SK-N-SH (cell line): ENCODE results near the gene AGMO. TPM values are rescaled to one million over a fixed set of nuclear protein-coding genes. Genes with fewer than 3 reads are reported as not detected.

Source experiments
- CTCF ChIA-PET: fragments of 300-600, 350-600 bp; formaldehyde crosslinking; extraction: SDS; loops from one replicate; lab custom pipeline; 2021; lab: Yijun Ruan, JAX
- POLR2A ChIA-PET: fragments of 350-600 bp; sonication (Branson Sonifier 250); formaldehyde crosslinking; extraction: SDS; loops from one replicate; lab custom pipeline; 2020; ENCODE audit warnings: antibody characterized with exemption, inconsistent platforms; lab: Yijun Ruan, JAX
- DNase-seq: peaks from one replicate; pipeline ENCODE4 v3.0.0; 2012
- H2AFZ ChIP-seq: fragments of 200-600 bp; sonication (generic); 2 replicates; pipeline ENCODE4 v1.8.1; 2016; ENCODE audit warnings: antibody characterized with exemption, mild to moderate bottlenecking, low read depth
- H3F3A ChIP-seq: fragments of 200-600 bp; sonication (generic); replicated peaks from 2 replicates; pipeline ENCODE3; 2016; ENCODE audit warnings: antibody characterized with exemption, mild to moderate bottlenecking; ENCODE audit not compliant: insufficient read depth
- H3K27ac ChIP-seq, 2 experiments: fragments of 200-500 bp in 1 of 2; fragments of 200-600 bp in 1 of 2; sonication (Bioruptor generic) in 1 of 2; sonication (generic), shearing (Covaris generic) in 1 of 2; 2 replicates each; pipeline versions ENCODE4 v1.5.1 to v1.6.1; 2014 to 2016; ENCODE audit warnings: low read depth in 2 of 2, inconsistent platforms in 1 of 2, low read length in 1 of 2, mild to moderate bottlenecking in 1 of 2, mixed read lengths in 1 of 2
- H3K27me3 ChIP-seq: fragments of 200-600 bp; sonication (generic), shearing (Covaris generic); 2 replicates; pipeline ENCODE4 v1.6.1; 2016; ENCODE audit warnings: mixed run types; ENCODE audit not compliant: insufficient read depth
- H3K36me3 ChIP-seq, 2 experiments: fragments of 200-500 bp in 1 of 2; fragments of 200-600 bp in 1 of 2; sonication (Bioruptor generic) in 1 of 2; sonication (generic) in 1 of 2; replicated peaks in 1 of 2; 2 replicates each; pipeline versions ENCODE3 to v1.5.1; 2014 to 2016; ENCODE audit warnings: low read length in 1 of 2, mild to moderate bottlenecking in 1 of 2; ENCODE audit not compliant: insufficient read depth in 2 of 2, control insufficient read depth in 1 of 2
- H3K4me1 ChIP-seq, 2 experiments: fragments of 200-500 bp in 1 of 2; fragments of 200-600 bp in 1 of 2; sonication (Bioruptor generic) in 1 of 2; sonication (generic), shearing (Covaris generic) in 1 of 2; 2 replicates each; pipeline versions ENCODE4 v1.5.1 to v1.6.1; 2014 to 2016; ENCODE audit warnings: low read depth in 1 of 2, low read length in 1 of 2, mixed run types in 1 of 2; ENCODE audit not compliant: insufficient read depth in 2 of 2, control insufficient read depth in 1 of 2
- H3K4me2 ChIP-seq: fragments of 200-600 bp; sonication (generic), shearing (Covaris generic); 2 replicates; pipeline ENCODE4 v1.6.1; 2017; ENCODE audit warnings: mixed run types
- H3K4me3 ChIP-seq, 2 experiments: fragments of 200-500 bp in 1 of 2; fragments of 200-600 bp in 1 of 2; sonication (Bioruptor generic) in 1 of 2; sonication (generic), shearing (Covaris generic) in 1 of 2; 2 replicates each; pipeline versions ENCODE4 v1.5.1 to v1.8.1; 2014 to 2016; ENCODE audit warnings: low read depth in 2 of 2, inconsistent platforms in 1 of 2, low read length in 1 of 2, mild to moderate bottlenecking in 1 of 2, mixed read lengths in 1 of 2, moderate library complexity in 1 of 2
- H3K79me2 ChIP-seq: fragments of 200-600 bp; sonication (generic); 2 replicates; pipeline ENCODE4 v1.8.1; 2017; ENCODE audit warnings: mild to moderate bottlenecking; ENCODE audit not compliant: insufficient read depth
- H3K9ac ChIP-seq: fragments of 200-600 bp; sonication (generic); 2 replicates; pipeline ENCODE4 v1.6.1; 2017; ENCODE audit warnings: mixed run types
- H3K9me2 ChIP-seq: fragments of 200-600 bp; sonication (generic); 2 replicates; pipeline ENCODE4 v1.6.1; 2017; ENCODE audit warnings: mixed run types
- H3K9me3 ChIP-seq: fragments of 200-600 bp; sonication (generic); 2 replicates; pipeline ENCODE4 v1.6.1; 2017; ENCODE audit warnings: mixed run types, mild to moderate bottlenecking, moderate library complexity
- H4K20me1 ChIP-seq: fragments of 200-600 bp; sonication (generic); 2 replicates; pipeline ENCODE4 v1.6.1; 2017; ENCODE audit warnings: mild to moderate bottlenecking, mixed run types; ENCODE audit not compliant: insufficient read depth
- CHD2 ChIP-seq: fragments of 150-350 bp; IDR thresholded peaks from 2 replicates; pipeline ENCODE4 v1.6.1; 2018; ENCODE audit warnings: low read length; ENCODE audit not compliant: partially characterized antibody
- ELF1 ChIP-seq: IDR thresholded peaks from 2 replicates; pipeline ENCODE4 v1.4.0; 2012
- FOSL2 ChIP-seq: IDR thresholded peaks from 2 replicates; pipeline ENCODE4 v1.4.0; 2012; ENCODE audit warnings: low read depth, mild to moderate bottlenecking, moderate library complexity, borderline replicate concordance
- FOXM1 ChIP-seq: IDR thresholded peaks from 2 replicates; pipeline ENCODE4 v1.4.0; 2012; ENCODE audit warnings: low read depth, mild to moderate bottlenecking
- GATA2 ChIP-seq: sonication (generic); formaldehyde crosslinking; IDR thresholded peaks from 2 replicates; pipeline ENCODE4 v1.5.0; 2020; ENCODE audit warnings: mild to moderate bottlenecking, missing genetic modification reagents
- JUND ChIP-seq: IDR thresholded peaks from 2 replicates; pipeline ENCODE4 v1.4.0; 2012
- MEF2A ChIP-seq: IDR thresholded peaks from 2 replicates; pipeline ENCODE4 v1.4.0; 2012; ENCODE audit warnings: low read depth, borderline replicate concordance
- NFIC ChIP-seq: IDR thresholded peaks from 2 replicates; pipeline ENCODE4 v1.4.0; 2012; ENCODE audit warnings: borderline replicate concordance
- NRF1 ChIP-seq: IDR thresholded peaks from 2 replicates; pipeline ENCODE4 v1.6.1; 2012; ENCODE audit warnings: low read depth, mild to moderate bottlenecking, low read length
- POLR2AphosphoS5 ChIP-seq: IDR thresholded peaks from 2 replicates; pipeline ENCODE4 v1.6.1; 2012; ENCODE audit warnings: low read depth, low read length
- SMC3 ChIP-seq: IDR thresholded peaks from 2 replicates; pipeline ENCODE4 v1.6.1; 2012; ENCODE audit warnings: low read depth, low read length, improper control_type of control experiment
- TCF12 ChIP-seq: IDR thresholded peaks from 2 replicates; pipeline ENCODE4 v1.4.0; 2012
- TEAD4 ChIP-seq: IDR thresholded peaks from 2 replicates; pipeline ENCODE4 v1.4.0; 2012; ENCODE audit warnings: mild to moderate bottlenecking, borderline replicate concordance; ENCODE audit not compliant: insufficient read depth
- YY1 ChIP-seq: IDR thresholded peaks from 2 replicates; pipeline ENCODE4 v1.4.0; 2012; ENCODE audit warnings: low read depth, mild to moderate bottlenecking
- WGBS: methylation state at CpG from one replicate; pipeline ENCODE4 v1.1.6; 2017; ENCODE audit warnings: low lambda C conversion rate; 5-methylcytosine and 5-hydroxymethylcytosine counted together
- polyA plus RNA-seq, 3 experiments: library from polyadenylated mRNA; depleted of rRNA; stranded (reverse); fragments of >200 nt; gene quantifications; 2 replicates each; pipeline ENCODE4 v1.2.3, GENCODE V29; 2012
- TF ChIP-seq, protein P1 (sequence below): fragments of 150-350 bp; IDR thresholded peaks from 2 replicates; pipeline ENCODE4 v1.6.1; 2017; ENCODE audit warnings: antibody characterized with exemption, low read length, low read depth, borderline replicate concordance
- TF ChIP-seq, protein P2 (sequence below): fragments of 150-350 bp; IDR thresholded peaks from 2 replicates; pipeline ENCODE4 v1.6.1; 2016; ENCODE audit warnings: mild to moderate bottlenecking, low read depth, low read length
- TF ChIP-seq, protein P3 (sequence below): IDR thresholded peaks from 2 replicates; pipeline ENCODE4; 2012
- TF ChIP-seq, protein P4 (sequence below): fragments of 200-600 bp; sonication (generic); IDR thresholded peaks from 2 replicates; pipeline ENCODE4 v1.6.1; 2017; ENCODE audit warnings: antibody characterized with exemption, mild to moderate bottlenecking, moderate library complexity
- TF ChIP-seq, protein P5 (sequence below): IDR thresholded peaks from 2 replicates; pipeline ENCODE4 v1.4.0; 2012; ENCODE audit warnings: low read depth, borderline replicate concordance
- TF ChIP-seq, protein P6 (sequence below): IDR thresholded peaks from 2 replicates; pipeline ENCODE4 v1.4.0; 2012; ENCODE audit warnings: low read depth

AGMO gene
- polyA plus RNA-seq, 1 of the 3 experiments (the other 2 are of a cell fraction), result 0.05 TPM

DNA sequence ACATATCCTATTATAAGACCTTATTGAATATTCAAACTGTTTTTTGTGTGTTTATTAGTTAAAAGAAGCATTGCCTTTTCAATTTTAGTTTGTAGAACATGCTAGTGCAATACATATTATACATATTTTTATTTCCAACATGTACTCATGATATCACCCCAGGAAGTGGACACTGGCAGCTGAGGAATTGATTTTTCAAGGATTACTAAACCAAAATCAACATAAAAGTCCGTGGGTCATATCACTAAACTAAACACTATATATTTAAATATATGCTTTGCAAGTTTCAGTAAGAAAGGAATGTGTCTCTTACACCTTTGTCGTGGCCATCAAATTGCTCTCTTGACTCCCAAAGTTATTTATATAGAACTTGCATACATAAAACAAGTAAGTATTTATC, 185.2 kb downstream of the AGMO start:
- Histone ChIP-seq H3K79me2 (no peaks in the 10 kb centered on the region), H3K4me3 (no peak overlapping the region), H3K36me3 (no peaks in the 10 kb centered on the region), H3K9ac (no peak overlapping the region), H3K27me3 (no peaks in the 10 kb centered on the region), H3K27ac (no peak overlapping the region), H3K9me2 (no peaks in the 10 kb centered on the region), H3K9me3 (no peaks in the 10 kb centered on the region), H3F3A (no peaks in the 10 kb centered on the region), H2AFZ (no peak overlapping the region), H4K20me1 (no peaks in the 10 kb centered on the region), H3K4me2 (no peak overlapping the region), H3K4me1 (no peaks in the 10 kb centered on the region)
- CTCF ChIA-PET, result interaction anchor here (1.5 kb wide), 1 partner anchor 100 kb away, joined by 3 read pairs; no protein-coding TSS in a partner anchor
- POLR2A ChIA-PET, result no interaction called here
- TF ChIP-seq ELF1 (no peak), MEF2A (no peak), JUND (no peak), YY1 (no peak), FOSL2 (no peak), TCF12 (no peak), NRF1 (no peak), CHD2 (no peak), FOXM1 (no peak), POLR2AphosphoS5 (no peak), SMC3 (no peak), TEAD4 (no peak), NFIC (no peak), GATA2 (CRISPR knock-in tag) (no peak)
- TF ChIP-seq, protein P1, sequence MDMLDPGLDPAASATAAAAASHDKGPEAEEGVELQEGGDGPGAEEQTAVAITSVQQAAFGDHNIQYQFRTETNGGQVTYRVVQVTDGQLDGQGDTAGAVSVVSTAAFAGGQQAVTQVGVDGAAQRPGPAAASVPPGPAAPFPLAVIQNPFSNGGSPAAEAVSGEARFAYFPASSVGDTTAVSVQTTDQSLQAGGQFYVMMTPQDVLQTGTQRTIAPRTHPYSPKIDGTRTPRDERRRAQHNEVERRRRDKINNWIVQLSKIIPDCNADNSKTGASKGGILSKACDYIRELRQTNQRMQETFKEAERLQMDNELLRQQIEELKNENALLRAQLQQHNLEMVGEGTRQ, result no peak
- TF ChIP-seq, protein P2, sequence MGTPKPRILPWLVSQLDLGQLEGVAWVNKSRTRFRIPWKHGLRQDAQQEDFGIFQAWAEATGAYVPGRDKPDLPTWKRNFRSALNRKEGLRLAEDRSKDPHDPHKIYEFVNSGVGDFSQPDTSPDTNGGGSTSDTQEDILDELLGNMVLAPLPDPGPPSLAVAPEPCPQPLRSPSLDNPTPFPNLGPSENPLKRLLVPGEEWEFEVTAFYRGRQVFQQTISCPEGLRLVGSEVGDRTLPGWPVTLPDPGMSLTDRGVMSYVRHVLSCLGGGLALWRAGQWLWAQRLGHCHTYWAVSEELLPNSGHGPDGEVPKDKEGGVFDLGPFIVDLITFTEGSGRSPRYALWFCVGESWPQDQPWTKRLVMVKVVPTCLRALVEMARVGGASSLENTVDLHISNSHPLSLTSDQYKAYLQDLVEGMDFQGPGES, result no peak
- TF ChIP-seq, protein P3, sequence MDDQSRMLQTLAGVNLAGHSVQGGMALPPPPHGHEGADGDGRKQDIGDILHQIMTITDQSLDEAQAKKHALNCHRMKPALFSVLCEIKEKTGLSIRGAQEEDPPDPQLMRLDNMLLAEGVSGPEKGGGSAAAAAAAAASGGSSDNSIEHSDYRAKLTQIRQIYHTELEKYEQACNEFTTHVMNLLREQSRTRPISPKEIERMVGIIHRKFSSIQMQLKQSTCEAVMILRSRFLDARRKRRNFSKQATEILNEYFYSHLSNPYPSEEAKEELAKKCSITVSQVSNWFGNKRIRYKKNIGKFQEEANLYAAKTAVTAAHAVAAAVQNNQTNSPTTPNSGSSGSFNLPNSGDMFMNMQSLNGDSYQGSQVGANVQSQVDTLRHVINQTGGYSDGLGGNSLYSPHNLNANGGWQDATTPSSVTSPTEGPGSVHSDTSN, result no peak
- TF ChIP-seq, protein P4, sequence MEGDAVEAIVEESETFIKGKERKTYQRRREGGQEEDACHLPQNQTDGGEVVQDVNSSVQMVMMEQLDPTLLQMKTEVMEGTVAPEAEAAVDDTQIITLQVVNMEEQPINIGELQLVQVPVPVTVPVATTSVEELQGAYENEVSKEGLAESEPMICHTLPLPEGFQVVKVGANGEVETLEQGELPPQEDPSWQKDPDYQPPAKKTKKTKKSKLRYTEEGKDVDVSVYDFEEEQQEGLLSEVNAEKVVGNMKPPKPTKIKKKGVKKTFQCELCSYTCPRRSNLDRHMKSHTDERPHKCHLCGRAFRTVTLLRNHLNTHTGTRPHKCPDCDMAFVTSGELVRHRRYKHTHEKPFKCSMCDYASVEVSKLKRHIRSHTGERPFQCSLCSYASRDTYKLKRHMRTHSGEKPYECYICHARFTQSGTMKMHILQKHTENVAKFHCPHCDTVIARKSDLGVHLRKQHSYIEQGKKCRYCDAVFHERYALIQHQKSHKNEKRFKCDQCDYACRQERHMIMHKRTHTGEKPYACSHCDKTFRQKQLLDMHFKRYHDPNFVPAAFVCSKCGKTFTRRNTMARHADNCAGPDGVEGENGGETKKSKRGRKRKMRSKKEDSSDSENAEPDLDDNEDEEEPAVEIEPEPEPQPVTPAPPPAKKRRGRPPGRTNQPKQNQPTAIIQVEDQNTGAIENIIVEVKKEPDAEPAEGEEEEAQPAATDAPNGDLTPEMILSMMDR, result no peak
- TF ChIP-seq, protein P5, sequence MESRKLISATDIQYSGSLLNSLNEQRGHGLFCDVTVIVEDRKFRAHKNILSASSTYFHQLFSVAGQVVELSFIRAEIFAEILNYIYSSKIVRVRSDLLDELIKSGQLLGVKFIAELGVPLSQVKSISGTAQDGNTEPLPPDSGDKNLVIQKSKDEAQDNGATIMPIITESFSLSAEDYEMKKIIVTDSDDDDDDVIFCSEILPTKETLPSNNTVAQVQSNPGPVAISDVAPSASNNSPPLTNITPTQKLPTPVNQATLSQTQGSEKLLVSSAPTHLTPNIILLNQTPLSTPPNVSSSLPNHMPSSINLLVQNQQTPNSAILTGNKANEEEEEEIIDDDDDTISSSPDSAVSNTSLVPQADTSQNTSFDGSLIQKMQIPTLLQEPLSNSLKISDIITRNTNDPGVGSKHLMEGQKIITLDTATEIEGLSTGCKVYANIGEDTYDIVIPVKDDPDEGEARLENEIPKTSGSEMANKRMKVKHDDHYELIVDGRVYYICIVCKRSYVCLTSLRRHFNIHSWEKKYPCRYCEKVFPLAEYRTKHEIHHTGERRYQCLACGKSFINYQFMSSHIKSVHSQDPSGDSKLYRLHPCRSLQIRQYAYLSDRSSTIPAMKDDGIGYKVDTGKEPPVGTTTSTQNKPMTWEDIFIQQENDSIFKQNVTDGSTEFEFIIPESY, result no peak
- TF ChIP-seq, protein P6, sequence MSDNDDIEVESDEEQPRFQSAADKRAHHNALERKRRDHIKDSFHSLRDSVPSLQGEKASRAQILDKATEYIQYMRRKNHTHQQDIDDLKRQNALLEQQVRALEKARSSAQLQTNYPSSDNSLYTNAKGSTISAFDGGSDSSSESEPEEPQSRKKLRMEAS, result no peak
- no peak for DNase-seq
- 24% methylated on average over 2 of the region's 2 CpGs for WGBS
